GM12878 (cell line): Measurements from ENCODE around the gene ALKBH8. TPM values are rescaled to one million over a fixed set of nuclear protein-coding genes. Genes with fewer than 3 reads are reported as not detected.
A peak's percentile ranks its signal among the peaks of the same experiment; 100 is the strongest.
"Not testable (repeated sequence)": the region's sequence is repeated elsewhere in the genome, so short reads cannot be mapped to it uniquely, and the experiment has no call there.

ENCODE experiments used
- ATAC-seq: fragments of 200-7000 bp; cut with Tn5 transposase; 3 replicates; pipeline ENCODE4 v1.9.1; 2020; ENCODE audit warnings: mild to moderate bottlenecking, moderate library complexity
- BruUV-seq: library from RNA; stranded (reverse); fragments of 400-500 nt; replicated peaks from 2 replicates; lab custom pipeline; 2021; lab: Mats Ljungman, UMichigan
- CTCF ChIA-PET: fragments of 300-600 bp; sonication (Branson Sonifier 250); formaldehyde crosslinking; extraction: SDS; loops from one replicate; lab custom pipeline; 2021; ENCODE audit warnings: inconsistent platforms; lab: Yijun Ruan, JAX
- POLR2A ChIA-PET: fragments of 350-600 bp; formaldehyde crosslinking; extraction: SDS; loops from one replicate; lab custom pipeline; 2021; ENCODE audit warnings: inconsistent platforms; lab: Charles Lee
- RAD21 ChIA-PET: fragments of 300-600 bp; sonication (Branson Sonifier 250); formaldehyde crosslinking; loops from one replicate; lab custom pipeline; 2023; ENCODE audit warnings: antibody characterized with exemption; ENCODE audit not compliant: unreplicated experiment; lab: Charles Lee
- SMC1A ChIA-PET: fragments of 300-600 bp; sonication (Branson Sonifier 250); formaldehyde crosslinking; loops from one replicate; lab custom pipeline; 2023; ENCODE audit not compliant: unreplicated experiment, uncharacterized antibody; lab: Charles Lee
- DNase-seq: peaks from one replicate; pipeline ENCODE4 v3.0.0-alpha.2; 2011; ENCODE audit warnings: low read depth, low spot score
- FAIRE-seq: peaks from 3 replicates; lab custom pipeline; 2011; peaks lifted over from hg19 to GRCh38; lab: Jason Lieb, UNC
- H2AFZ ChIP-seq: 2 replicates; pipeline ENCODE4 v1.6.0; 2011; ENCODE audit warnings: low read depth, low read length, control low read depth; ENCODE audit not compliant: control insufficient read depth
- H3K27ac ChIP-seq: 2 replicates; pipeline ENCODE4 v1.5.1; 2011; ENCODE audit warnings: control low read depth; ENCODE audit not compliant: control insufficient read depth, insufficient read depth
- H3K27me3 ChIP-seq, 2 experiments: replicated peaks in 1 of 2; 2 replicates each; pipeline versions ENCODE4 v1.6.0 to v1.6.1; 2011; ENCODE audit warnings: low read length in 1 of 2; ENCODE audit not compliant: control insufficient read depth in 2 of 2, insufficient read depth in 2 of 2
- H3K36me3 ChIP-seq, 2 experiments: 2 replicates each; pipeline ENCODE4 v1.5.1; 2011; ENCODE audit warnings: low read length in 1 of 2; ENCODE audit not compliant: control insufficient read depth in 2 of 2, insufficient read depth in 2 of 2
- H3K4me1 ChIP-seq: 2 replicates; pipeline ENCODE4 v1.6.1; 2011; ENCODE audit warnings: mild to moderate bottlenecking, low read length, moderate library complexity, mixed read lengths; ENCODE audit not compliant: control insufficient read depth, insufficient read depth
- H3K4me2 ChIP-seq: 2 replicates; pipeline ENCODE4 v1.6.0; 2011; ENCODE audit warnings: control low read depth; ENCODE audit not compliant: control insufficient read depth, insufficient read depth
- H3K4me3 ChIP-seq: fragments of 200-600 bp; sonication (generic); 2 replicates; pipeline ENCODE4 v1.5.1; 2016
- H3K79me2 ChIP-seq: 2 replicates; pipeline ENCODE4 v1.6.0; 2011; ENCODE audit warnings: low read length; ENCODE audit not compliant: control insufficient read depth, insufficient read depth
- H3K9ac ChIP-seq: 2 replicates; pipeline ENCODE4 v1.8.0; 2011; ENCODE audit warnings: low read length, control low read depth, mixed read lengths; ENCODE audit not compliant: control insufficient read depth, insufficient read depth
- H3K9me3 ChIP-seq: replicated peaks from 3 replicates; pipeline ENCODE4 v1.5.1; 2011; ENCODE audit warnings: mild to moderate bottlenecking, low read length; ENCODE audit not compliant: control insufficient read depth, insufficient read depth
- H4K20me1 ChIP-seq: 2 replicates; pipeline ENCODE4 v1.6.0; 2011; ENCODE audit not compliant: control insufficient read depth, insufficient read depth
- E4F1 ChIP-seq: fragments of 450-650 bp; IDR thresholded peaks from 2 replicates; pipeline ENCODE4 v1.6.1; 2018; ENCODE audit warnings: borderline replicate concordance, mild to moderate bottlenecking; ENCODE audit not compliant: partially characterized antibody
- KDM1A ChIP-seq: fragments of 200-600 bp; sonication (generic); IDR thresholded peaks from 2 replicates; pipeline ENCODE4 v1.6.1; 2016; ENCODE audit warnings: borderline replicate concordance
- NFYB ChIP-seq: IDR thresholded peaks from 2 replicates; pipeline ENCODE4 v1.6.1; 2011; ENCODE audit warnings: low read depth, mild to moderate bottlenecking, low read length, improper control_type of control experiment, moderate library complexity; ENCODE audit not compliant: insufficient read depth
- WGBS: methylation state at CpG from one replicate; pipeline ENCODE4 v1.1.6; 2016; ENCODE audit warnings: low lambda C conversion rate; ENCODE audit not compliant: insufficient replicate concordance, insufficient coverage; ENCODE audit errors: missing lambda C conversion rate; 5-methylcytosine and 5-hydroxymethylcytosine counted together
- in situ Hi-C: fragments of 300-500 bp; cut with MboI; formaldehyde crosslinking; loops from 9 replicates; pipeline ENCODE4 v1.14.3; 2018; ENCODE audit warnings: mixed read lengths
- intact Hi-C: fragments of 100-400 bp; cut with micrococcal nuclease; formaldehyde crosslinking; loops from one replicate; pipeline ENCODE4 v1.14.2; 2022; ENCODE audit not compliant: unreplicated experiment
- polyA plus RNA-seq, 11 experiments: library from polyadenylated mRNA; depleted of rRNA in 4 of 11; unstranded in 6 of 11; stranded (reverse) in 5 of 11; fragments of >200 nt; fragmentation: Nextera tagmentation in 4 of 11; fragmentation: Illumina TruSeq in 1 of 11; extraction: Ambion mirVana in 4 of 11; extraction: Trizol in 1 of 11; gene quantifications; 1 replicate in 1 of 11; 2 replicates in 10 of 11; pipeline versions ENCODE4 v1.2.1 to v1.2.3, GENCODE V29; 2011 to 2016; ENCODE audit warnings: inconsistent platforms in 2 of 11, missing spikeins in 2 of 11, low read depth in 1 of 11
- total RNA-seq, 4 experiments: library from RNA; depleted of rRNA in 3 of 4; stranded (reverse); fragments of >200 nt in 3 of 4; fragmentation: Illumina TruSeq in 1 of 4; extraction: Trizol in 1 of 4; gene quantifications; 2 replicates each; pipeline versions ENCODE4 v1.2.1 to v1.2.3, GENCODE V29; 2013 to 2021

Gene ALKBH8
- total and polyA plus RNA-seq, 10 of the 15 experiments (the other 5 are each of a cell fraction or from before 2014, with no cell fraction given) = 4.6 to 13.1 (median 9.5) TPM

- no peak for TF ChIP-seq E4F1
- no peak for TF ChIP-seq KDM1A
Measured at GRCh38 chr11:107501713-107502112, 63.8 kb downstream of the ALKBH8 start (continued).

- SMC1A ChIA-PET, H4K20me1 ChIP-seq, RAD21 ChIA-PET, H3K9ac ChIP-seq, BruUV-seq, H3K4me1 ChIP-seq, H3K4me3 ChIP-seq, H2AFZ ChIP-seq, CTCF ChIA-PET, H3K79me2 ChIP-seq, H3K4me2 ChIP-seq, DNase-seq, POLR2A ChIA-PET, intact Hi-C loops, FAIRE-seq, in situ Hi-C loops, H3K27me3 ChIP-seq, H3K9me3 ChIP-seq, H3K36me3 ChIP-seq, H3K27ac ChIP-seq, ATAC-seq: not testable (repeated sequence)
- 84% methylated on average over 7 of the region's 7 CpGs for WGBS
- TF ChIP-seq NFYB = peak; percentile 56
Measured at GRCh38 chr11:107497371-107497770, 68.2 kb downstream of the ALKBH8 start.
